Fibroblast of lung (primary cell): ENCODE data around the gene CCDC18. TPM values are rescaled to one million over a fixed set of nuclear protein-coding genes. Genes with fewer than 3 reads are reported as not detected.

Source experiments
- DNase-seq, 2 donors: peaks; one replicate each; pipeline versions ENCODE4 v3.0.0 to v3.0.0-alpha.2; 2010; ENCODE audit warnings: low read depth in 2 of 2
- H2AFZ ChIP-seq: 2 replicates; pipeline ENCODE4 v1.5.1; 2012; ENCODE audit warnings: low read length, control low read depth, inconsistent platforms
- H3K27ac ChIP-seq: 2 replicates; pipeline ENCODE4 v1.5.1; 2011; ENCODE audit warnings: low read length, control low read depth; ENCODE audit not compliant: insufficient read depth
- H3K27me3 ChIP-seq: 2 replicates; pipeline ENCODE4 v1.5.1; 2011; ENCODE audit warnings: mild to moderate bottlenecking, low read length; ENCODE audit not compliant: control insufficient read depth, insufficient read depth
- H3K36me3 ChIP-seq: 2 replicates; pipeline ENCODE4 v1.5.1; 2011; ENCODE audit warnings: low read length; ENCODE audit not compliant: control insufficient read depth, insufficient read depth
- H3K4me1 ChIP-seq: 2 replicates; pipeline ENCODE4 v1.5.1; 2011; ENCODE audit warnings: low read length; ENCODE audit not compliant: control insufficient read depth, insufficient read depth; ENCODE audit errors: extremely low read depth
- H3K4me2 ChIP-seq: 2 replicates; pipeline ENCODE4 v1.5.1; 2011; ENCODE audit warnings: low read length, control low read depth; ENCODE audit not compliant: insufficient read depth; ENCODE audit errors: extremely low read depth
- H3K4me3 ChIP-seq, 4 experiments: fragments of 200-600 bp in 1 of 4; sonication (generic) in 1 of 4; replicated peaks in 1 of 4; 2 replicates each; pipeline ENCODE4 v1.5.1; 2011 to 2016; ENCODE audit warnings: low read length in 4 of 4, low read depth in 3 of 4, mild to moderate bottlenecking in 3 of 4, control low read depth in 2 of 4, inconsistent platforms in 1 of 4, mixed read lengths in 1 of 4; ENCODE audit not compliant: insufficient read depth in 1 of 4; ENCODE audit errors: control extremely low read depth in 1 of 4
- H3K79me2 ChIP-seq: 2 replicates; pipeline ENCODE4 v1.5.1; 2012; ENCODE audit warnings: mild to moderate bottlenecking, low read length, inconsistent platforms; ENCODE audit not compliant: control insufficient read depth, insufficient read depth
- H3K9ac ChIP-seq: 2 replicates; pipeline ENCODE4 v1.5.1; 2011; ENCODE audit warnings: mild to moderate bottlenecking, low read length, control low read depth; ENCODE audit not compliant: insufficient read depth
- H3K9me3 ChIP-seq: 2 replicates; pipeline ENCODE4 v1.5.1; 2012; ENCODE audit warnings: low read depth, low read length; ENCODE audit not compliant: control insufficient read depth, insufficient read depth
- H4K20me1 ChIP-seq: 2 replicates; pipeline ENCODE4 v1.5.1; 2011; ENCODE audit warnings: low read length; ENCODE audit not compliant: control insufficient read depth, insufficient read depth; ENCODE audit errors: extremely low read depth
- EZH2 ChIP-seq: IDR thresholded peaks from 2 replicates; pipeline ENCODE4 v1.5.1; 2012; ENCODE audit warnings: low read length, control low read depth, mild to moderate bottlenecking; ENCODE audit errors: missing control alignments
- polyA plus RNA-seq, 2 donors: library from polyadenylated mRNA; depleted of rRNA in 1 of 2; stranded (reverse) in 1 of 2; unstranded in 1 of 2; fragments of >200 nt; gene quantifications; 2 replicates each; pipeline ENCODE4 v1.2.1, GENCODE V29; 2011 to 2012; ENCODE audit warnings: missing spikeins in 1 of 2
- total RNA-seq: library from RNA; depleted of rRNA; stranded (reverse); fragments of >200 nt; gene quantifications from 2 replicates; pipeline ENCODE4 v1.2.1, GENCODE V29; 2014
- TF ChIP-seq, protein P1 (sequence below), 2 donors: IDR thresholded peaks in 1 of 2; conservative IDR thresholded peaks in 1 of 2; 1 replicate in 1 of 2; 2 replicates in 1 of 2; pipeline ENCODE4 v1.5.1; 2011 to 2012; ENCODE audit warnings: low read length in 2 of 2, control low read depth in 1 of 2, inconsistent platforms in 1 of 2, low read depth in 1 of 2, mild to moderate bottlenecking in 1 of 2

Gene CCDC18
- total and polyA plus RNA-seq, 2 donors (not counting 1 experiment from before 2014, with no cell fraction given): 3.1 to 15.4 TPM

DNA sequence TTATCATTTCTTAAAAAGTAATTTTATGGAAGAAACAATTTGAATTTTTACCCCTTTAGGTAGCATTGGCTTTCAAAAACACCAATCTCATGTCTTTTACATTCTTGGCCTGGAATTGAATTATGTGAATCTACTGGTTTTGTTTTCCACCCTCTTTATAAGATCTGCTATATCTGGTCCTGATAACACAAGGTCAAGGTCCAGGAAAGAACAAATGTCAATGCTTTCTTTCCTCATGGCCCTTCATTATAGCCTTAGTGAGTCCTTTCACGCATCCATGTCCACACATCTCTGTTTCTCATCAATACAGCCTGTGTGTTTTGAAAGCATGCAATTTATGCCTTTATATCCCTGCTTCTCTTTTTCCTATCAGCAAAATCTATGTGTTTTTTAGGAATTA, 141.2 kb downstream of the CCDC18 start:
- H4K20me1 ChIP-seq: no peaks in the 10 kb centered on the region
- no peak overlapping the region for H2AFZ ChIP-seq
- no peak for DNase-seq
- no peak overlapping the region for H3K27ac ChIP-seq
- no peaks in the 10 kb centered on the region for H3K9me3 ChIP-seq
- H3K4me1 ChIP-seq: no peaks in the 10 kb centered on the region
- no peak for TF ChIP-seq EZH2
- TF ChIP-seq, protein P1, sequence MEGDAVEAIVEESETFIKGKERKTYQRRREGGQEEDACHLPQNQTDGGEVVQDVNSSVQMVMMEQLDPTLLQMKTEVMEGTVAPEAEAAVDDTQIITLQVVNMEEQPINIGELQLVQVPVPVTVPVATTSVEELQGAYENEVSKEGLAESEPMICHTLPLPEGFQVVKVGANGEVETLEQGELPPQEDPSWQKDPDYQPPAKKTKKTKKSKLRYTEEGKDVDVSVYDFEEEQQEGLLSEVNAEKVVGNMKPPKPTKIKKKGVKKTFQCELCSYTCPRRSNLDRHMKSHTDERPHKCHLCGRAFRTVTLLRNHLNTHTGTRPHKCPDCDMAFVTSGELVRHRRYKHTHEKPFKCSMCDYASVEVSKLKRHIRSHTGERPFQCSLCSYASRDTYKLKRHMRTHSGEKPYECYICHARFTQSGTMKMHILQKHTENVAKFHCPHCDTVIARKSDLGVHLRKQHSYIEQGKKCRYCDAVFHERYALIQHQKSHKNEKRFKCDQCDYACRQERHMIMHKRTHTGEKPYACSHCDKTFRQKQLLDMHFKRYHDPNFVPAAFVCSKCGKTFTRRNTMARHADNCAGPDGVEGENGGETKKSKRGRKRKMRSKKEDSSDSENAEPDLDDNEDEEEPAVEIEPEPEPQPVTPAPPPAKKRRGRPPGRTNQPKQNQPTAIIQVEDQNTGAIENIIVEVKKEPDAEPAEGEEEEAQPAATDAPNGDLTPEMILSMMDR (conservative IDR thresholded peaks at IDR 0.05 in 1 of 2, IDR thresholded peaks at IDR 0.05 in 1 of 2; ENCODE audit: low read depth in 1 of 2, low read length in 2 of 2): no peak
- H3K9ac ChIP-seq: no peak overlapping the region
- H3K27me3 ChIP-seq: no peaks in the 10 kb centered on the region
- H3K4me3 ChIP-seq: no peak overlapping the region
- H3K36me3 ChIP-seq: no peaks in the 10 kb centered on the region
- no peaks in the 10 kb centered on the region for H3K79me2 ChIP-seq
- H3K4me2 ChIP-seq: no peak overlapping the region

DNA sequence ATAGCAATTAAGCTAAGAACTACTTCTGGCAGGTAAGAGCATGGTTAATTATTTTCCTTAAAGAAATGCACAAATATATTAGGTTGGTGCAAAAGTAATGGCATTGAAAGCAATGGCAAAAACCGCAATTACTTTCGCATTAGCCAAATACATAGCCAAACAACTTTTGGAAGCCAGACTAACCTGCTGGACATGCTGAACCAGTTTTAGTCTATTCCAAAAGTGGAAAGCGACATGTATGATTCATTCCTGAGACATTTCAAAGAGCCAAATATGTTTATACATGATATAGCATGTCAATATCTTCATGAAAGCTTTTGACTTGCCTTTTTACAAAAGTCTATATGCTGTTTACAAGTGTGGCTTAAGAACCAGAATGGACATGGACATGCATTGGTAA, 141.8 kb downstream of the CCDC18 start:
- no peaks in the 10 kb centered on the region for H3K79me2 ChIP-seq
- TF ChIP-seq, protein P1 (conservative IDR thresholded peaks at IDR 0.05 in 1 of 2, IDR thresholded peaks at IDR 0.05 in 1 of 2; ENCODE audit: low read depth in 1 of 2, low read length in 2 of 2): no peak
- TF ChIP-seq EZH2: no peak
- H3K27me3 ChIP-seq: no peaks in the 10 kb centered on the region
- no peaks in the 10 kb centered on the region for H4K20me1 ChIP-seq
- no peaks in the 10 kb centered on the region for H3K36me3 ChIP-seq
- no peak overlapping the region for H2AFZ ChIP-seq
- H3K9ac ChIP-seq: no peak overlapping the region
- H3K4me2 ChIP-seq: no peak overlapping the region
- H3K4me1 ChIP-seq: no peaks in the 10 kb centered on the region
- no peak overlapping the region for H3K27ac ChIP-seq
- H3K9me3 ChIP-seq: no peaks in the 10 kb centered on the region
- no peak overlapping the region for H3K4me3 ChIP-seq
- DNase-seq: no peak

DNA sequence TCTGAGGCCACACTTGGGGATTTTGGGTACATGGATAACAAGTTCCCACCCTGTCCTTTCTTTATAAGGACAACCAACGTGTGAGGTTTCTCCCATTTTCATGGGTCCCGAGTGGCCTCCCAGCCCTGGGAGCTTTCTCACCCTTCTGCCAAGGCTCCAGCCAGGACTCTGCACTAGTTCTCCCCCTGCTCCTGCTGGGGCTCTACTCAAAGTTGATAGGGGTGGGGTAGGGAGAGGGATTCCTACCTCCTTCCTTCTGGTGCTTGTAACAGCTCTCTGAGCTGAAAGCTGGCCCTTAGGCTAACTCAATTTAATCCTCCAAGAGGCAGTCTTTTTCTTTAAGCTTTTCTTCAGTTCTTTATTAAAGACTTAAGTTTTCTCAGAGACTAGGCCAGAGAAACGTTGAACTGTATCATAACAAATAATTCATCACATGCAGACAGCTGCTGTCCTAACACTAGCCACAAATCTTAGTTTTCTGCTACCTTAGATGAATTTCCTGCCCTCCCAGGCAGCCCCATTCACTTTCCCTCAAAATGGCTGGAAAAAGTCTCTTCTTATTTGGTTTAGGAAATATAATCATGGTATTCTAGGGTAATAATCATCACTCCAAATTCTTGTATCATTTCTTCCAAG, 142.8 kb downstream of the CCDC18 start:
- no peak for DNase-seq
- H3K36me3 ChIP-seq: no peaks in the 10 kb centered on the region
- H3K4me3 ChIP-seq: no peak overlapping the region
- TF ChIP-seq EZH2: no peak
- TF ChIP-seq, protein P1 (conservative IDR thresholded peaks at IDR 0.05 in 1 of 2, IDR thresholded peaks at IDR 0.05 in 1 of 2; ENCODE audit: low read depth in 1 of 2, low read length in 2 of 2): no peak
- H3K27ac ChIP-seq: no peak overlapping the region
- no peak overlapping the region for H3K9ac ChIP-seq
- no peaks in the 10 kb centered on the region for H3K4me1 ChIP-seq
- H3K4me2 ChIP-seq: no peak overlapping the region
- no peak overlapping the region for H2AFZ ChIP-seq
- no peaks in the 10 kb centered on the region for H4K20me1 ChIP-seq
- no peaks in the 10 kb centered on the region for H3K9me3 ChIP-seq
- H3K79me2 ChIP-seq: no peaks in the 10 kb centered on the region
- no peaks in the 10 kb centered on the region for H3K27me3 ChIP-seq
